GM18870 (cell line): Measurements from ENCODE around the gene SRM.
"Not testable (repeated sequence)": the region's sequence is repeated elsewhere in the genome, so short reads cannot be mapped to it uniquely, and the experiment has no call there.

Experiments used
- ATAC-seq: cut with Tn5 transposase; IDR thresholded peaks from one replicate; pipeline ENCODE4 v1.9.1; 2021; ENCODE audit warnings: moderate library complexity; ENCODE audit not compliant: unreplicated experiment

Gene SRM

GRCh38 chr1:11023201-11023600 lies 36.6 kb downstream of the SRM start:
- ATAC-seq, result no peak

GRCh38 chr1:11019971-11020370 lies 39.8 kb downstream of the SRM start:
- no peak for ATAC-seq

GRCh38 chr1:11019358-11019757 lies 40.5 kb downstream of the SRM start:
- not testable (repeated sequence) for ATAC-seq

- ATAC-seq, result no peak
These were observed 46.7 kb downstream of the SRM start for GRCh38 chr1:11013160-11013531.

- peak; percentile 80 for ATAC-seq
These were observed 47.3 kb downstream of the SRM start, which contains the start of gene TARDBP for GRCh38 chr1:11012260-11013159. TSS of gene TARDBP (plus strand) at chr1:11012654. CDS start at chr1:11013728, 1,074 bp downstream.
